Osteocyte (in vitro differentiated cells): ENCODE measurements around the gene CCDC71L. TPM values are rescaled to one million over a fixed set of nuclear protein-coding genes. Genes with fewer than 3 reads are reported as not detected.

Experiments
- DNase-seq: peaks from one replicate; pipeline ENCODE4 v3.0.0; 2021; ENCODE audit warnings: mixed read lengths; ENCODE audit not compliant: unreplicated experiment; ENCODE audit errors: extremely low spot score
- H3K27ac Mint-ChIP-seq: one replicate; pipeline ENCODE4 v1.8.0; 2021; ENCODE audit warnings: mild to moderate bottlenecking, mixed read lengths; ENCODE audit not compliant: unreplicated experiment
- H3K27me3 Mint-ChIP-seq: one replicate; pipeline ENCODE4 v1.8.0; 2021; ENCODE audit warnings: mixed read lengths; ENCODE audit not compliant: unreplicated experiment
- H3K36me3 Mint-ChIP-seq: one replicate; pipeline ENCODE4 v1.8.0; 2021; ENCODE audit warnings: mixed read lengths; ENCODE audit not compliant: unreplicated experiment
- H3K4me1 Mint-ChIP-seq: one replicate; pipeline ENCODE4 v1.8.0; 2021; ENCODE audit warnings: mixed read lengths; ENCODE audit not compliant: unreplicated experiment
- H3K4me3 Mint-ChIP-seq: one replicate; pipeline ENCODE4 v1.8.0; 2021; ENCODE audit warnings: mild to moderate bottlenecking, moderate library complexity, mixed read lengths; ENCODE audit not compliant: unreplicated experiment
- H3K9me3 Mint-ChIP-seq: one replicate; pipeline ENCODE4 v1.8.0; 2021; ENCODE audit warnings: mixed read lengths; ENCODE audit not compliant: unreplicated experiment
- total RNA-seq: library from RNA; stranded (reverse); gene quantifications from 2 replicates; pipeline ENCODE4 v1.2.1, GENCODE V29; 2021
- TF ChIP-seq, protein P1 (sequence below): fragments of 200-600 bp; sonication (generic); IDR thresholded peaks from 2 replicates; pipeline ENCODE4 v1.5.0; 2021; ENCODE audit warnings: antibody characterized with exemption, mild to moderate bottlenecking, moderate library complexity

CCDC71L gene
- total RNA-seq, 1 donor from 2014 or later, result 45.2 TPM

DNA sequence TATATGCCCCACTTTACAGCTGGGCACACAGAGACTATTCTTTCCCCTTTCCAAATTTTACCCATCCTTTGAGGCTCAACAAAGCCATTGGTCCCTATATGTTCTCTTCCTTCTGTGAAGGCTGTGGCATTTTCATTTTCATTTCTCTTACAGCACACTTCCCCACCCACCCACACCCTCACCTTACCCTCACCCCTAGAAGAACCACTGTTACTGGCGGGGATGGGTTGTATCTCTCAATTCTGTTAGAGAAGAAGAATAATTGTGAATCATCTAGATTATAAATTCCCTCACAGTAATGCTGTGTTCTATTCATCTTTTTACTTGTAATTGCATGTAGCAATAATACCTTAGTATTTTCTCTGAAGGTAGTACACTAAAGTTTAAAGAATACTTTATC, 10.2 kb upstream of the CCDC71L start:
- Mint-ChIP-seq H3K4me3 (no peak overlapping the region), H3K36me3 (no peaks in the 10 kb centered on the region), H3K9me3 (peaks cover 13% of the 10 kb centered on the region), H3K27ac (no peak overlapping the region), H3K27me3 (peaks cover 5% of the 10 kb centered on the region), H3K4me1 (no peaks in the 10 kb centered on the region)
- no peak for DNase-seq
- TF ChIP-seq, protein P1, sequence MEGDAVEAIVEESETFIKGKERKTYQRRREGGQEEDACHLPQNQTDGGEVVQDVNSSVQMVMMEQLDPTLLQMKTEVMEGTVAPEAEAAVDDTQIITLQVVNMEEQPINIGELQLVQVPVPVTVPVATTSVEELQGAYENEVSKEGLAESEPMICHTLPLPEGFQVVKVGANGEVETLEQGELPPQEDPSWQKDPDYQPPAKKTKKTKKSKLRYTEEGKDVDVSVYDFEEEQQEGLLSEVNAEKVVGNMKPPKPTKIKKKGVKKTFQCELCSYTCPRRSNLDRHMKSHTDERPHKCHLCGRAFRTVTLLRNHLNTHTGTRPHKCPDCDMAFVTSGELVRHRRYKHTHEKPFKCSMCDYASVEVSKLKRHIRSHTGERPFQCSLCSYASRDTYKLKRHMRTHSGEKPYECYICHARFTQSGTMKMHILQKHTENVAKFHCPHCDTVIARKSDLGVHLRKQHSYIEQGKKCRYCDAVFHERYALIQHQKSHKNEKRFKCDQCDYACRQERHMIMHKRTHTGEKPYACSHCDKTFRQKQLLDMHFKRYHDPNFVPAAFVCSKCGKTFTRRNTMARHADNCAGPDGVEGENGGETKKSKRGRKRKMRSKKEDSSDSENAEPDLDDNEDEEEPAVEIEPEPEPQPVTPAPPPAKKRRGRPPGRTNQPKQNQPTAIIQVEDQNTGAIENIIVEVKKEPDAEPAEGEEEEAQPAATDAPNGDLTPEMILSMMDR, result no peak

DNA sequence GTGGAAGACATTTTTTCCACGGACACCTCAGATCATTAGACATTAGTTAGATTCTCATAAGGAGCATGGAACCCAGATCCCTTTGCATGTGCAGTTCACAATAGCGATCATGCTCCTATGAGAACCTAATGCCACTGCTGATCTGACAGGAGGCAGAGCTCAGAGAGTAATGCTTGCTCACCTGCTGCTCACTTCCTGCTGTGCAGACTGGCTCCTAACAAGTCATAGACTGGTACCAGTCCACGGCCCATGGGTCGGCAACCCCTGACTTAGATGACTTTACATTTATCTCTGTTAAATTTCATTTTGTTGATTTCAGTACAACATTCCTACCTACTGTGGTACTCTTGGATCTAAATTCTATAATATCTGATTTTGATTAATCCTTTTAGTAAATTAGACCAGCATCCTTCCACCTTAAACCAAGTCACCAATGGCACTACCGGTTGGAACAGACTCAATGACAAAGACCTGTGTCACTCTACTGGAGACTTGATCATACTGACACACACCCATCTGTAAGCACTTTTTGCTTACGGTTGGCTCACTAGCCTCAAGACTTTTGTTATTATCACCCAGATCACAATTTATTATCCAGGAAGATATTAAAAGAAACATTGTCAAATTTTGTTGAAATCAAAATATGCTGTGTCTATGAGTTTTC, 8.0 kb upstream of the CCDC71L start:
- no peaks in the 10 kb centered on the region for H3K36me3 Mint-ChIP-seq
- no peak for DNase-seq
- H3K4me3 Mint-ChIP-seq, result no peak overlapping the region
- peaks cover 17% of the 10 kb centered on the region for H3K9me3 Mint-ChIP-seq
- H3K4me1 Mint-ChIP-seq, result no peaks in the 10 kb centered on the region
- TF ChIP-seq, protein P1, result no peak
- no peak overlapping the region for H3K27ac Mint-ChIP-seq
- H3K27me3 Mint-ChIP-seq, result peaks cover 2% of the 10 kb centered on the region

GRCh38 chr7:106666353-106666752, 5.4 kb upstream of the CCDC71L start:
- Mint-ChIP-seq H3K27ac (no peak overlapping the region), H3K9me3 (peaks cover 10% of the 10 kb centered on the region), H3K4me1 (no peaks in the 10 kb centered on the region), H3K27me3 (no peaks in the 10 kb centered on the region), H3K36me3 (no peaks in the 10 kb centered on the region), H3K4me3 (no peak overlapping the region)
- DNase-seq, result no peak
- TF ChIP-seq, protein P1, result no peak

GRCh38 chr7:106664343-106664742, 3.4 kb upstream of the CCDC71L start:
- Mint-ChIP-seq H3K4me1 (peaks cover 2% of the 10 kb centered on the region), H3K4me3 (no peak overlapping the region), H3K27me3 (no peaks in the 10 kb centered on the region), H3K9me3 (peaks cover 10% of the 10 kb centered on the region), H3K27ac (no peak overlapping the region), H3K36me3 (no peaks in the 10 kb centered on the region)
- no peak for DNase-seq
- TF ChIP-seq, protein P1, result no peak

- Mint-ChIP-seq H3K27ac (peak overlapping the region; percentile 77), H3K4me1 (peaks cover 26% of the 10 kb centered on the region), H3K36me3 (peaks cover 8% of the 10 kb centered on the region), H3K9me3 (no peaks in the 10 kb centered on the region), H3K4me3 (peak overlapping the region; percentile 90), H3K27me3 (no peaks in the 10 kb centered on the region)
- peak; percentile 91 for DNase-seq
- TF ChIP-seq, protein P1, result peak; percentile 86
Observed at GRCh38 chr7:106659963-106660861, 746 bp downstream of the CCDC71L start.
